Hepatocyte (in vitro differentiated cells): ENCODE data around the gene GCDH. TPM values are rescaled to one million over a fixed set of nuclear protein-coding genes. Genes with fewer than 3 reads are reported as not detected.

ENCODE experiments used
- DNase-seq: peaks from one replicate; pipeline ENCODE4 v3.0.0-alpha.2; 2016; ENCODE audit warnings: low spot score
- H2AFZ ChIP-seq: fragments of 200-600 bp; sonication (generic); 2 replicates; pipeline ENCODE4 v1.6.0; 2016; ENCODE audit warnings: antibody characterized with exemption, mild to moderate bottlenecking
- H3K27ac ChIP-seq: fragments of 200-600 bp; sonication (generic); 2 replicates; pipeline ENCODE4 v1.5.1; 2016; ENCODE audit warnings: mild to moderate bottlenecking
- H3K27me3 ChIP-seq: fragments of 200-600 bp; sonication (generic); 2 replicates; pipeline ENCODE4 v1.6.1; 2016
- H3K36me3 ChIP-seq: fragments of 200-600 bp; sonication (generic); replicated peaks from 2 replicates; pipeline ENCODE4 v1.5.1; 2016; ENCODE audit warnings: low read depth; ENCODE audit not compliant: insufficient read depth
- H3K4me1 ChIP-seq: fragments of 200-600 bp; sonication (generic); 2 replicates; pipeline ENCODE4 v1.5.1; 2016; ENCODE audit warnings: mild to moderate bottlenecking, moderate library complexity; ENCODE audit not compliant: insufficient read depth
- H3K4me2 ChIP-seq: fragments of 200-600 bp; sonication (generic); 2 replicates; pipeline ENCODE4 v1.6.0; 2016
- H3K4me3 ChIP-seq: fragments of 200-600 bp; sonication (generic); 2 replicates; pipeline ENCODE4 v1.5.1; 2016; ENCODE audit warnings: mild to moderate bottlenecking
- H3K79me2 ChIP-seq: fragments of 200-600 bp; sonication (generic); 2 replicates; pipeline ENCODE4 v1.6.0; 2017; ENCODE audit warnings: mild to moderate bottlenecking
- H3K9me2 ChIP-seq: fragments of 200-600 bp; sonication (generic); replicated peaks from 2 replicates; pipeline ENCODE4 v1.6.0; 2017; ENCODE audit warnings: mild to moderate bottlenecking; ENCODE audit not compliant: insufficient read depth
- H3K9me3 ChIP-seq: fragments of 200-600 bp; sonication (generic); 2 replicates; pipeline ENCODE4 v1.5.1; 2016; ENCODE audit warnings: low read depth, mild to moderate bottlenecking
- H4K20me1 ChIP-seq: fragments of 200-600 bp; sonication (generic); 2 replicates; pipeline ENCODE4 v1.6.0; 2016; ENCODE audit warnings: mild to moderate bottlenecking; ENCODE audit not compliant: insufficient read depth, poor library complexity, severe bottlenecking
- CTCF ChIP-seq: fragments of 200-600 bp; sonication (generic); IDR thresholded peaks from 2 replicates; pipeline ENCODE4 v1.5.1; 2016; ENCODE audit warnings: antibody characterized with exemption, mild to moderate bottlenecking; ENCODE audit not compliant: poor library complexity
- EZH2 ChIP-seq: fragments of 200-600 bp; sonication (generic); IDR thresholded peaks from 2 replicates; pipeline ENCODE4 v1.6.1; 2016; ENCODE audit warnings: antibody characterized with exemption, mild to moderate bottlenecking, borderline replicate concordance
- EZH2phosphoT487 ChIP-seq: fragments of 200-600 bp; sonication (generic); IDR thresholded peaks from one replicate; pipeline ENCODE4 v1.6.1; 2018; ENCODE audit warnings: antibody characterized with exemption, mild to moderate bottlenecking, low read depth, moderate library complexity; ENCODE audit not compliant: unreplicated experiment, severe bottlenecking
- WGBS: methylation state at CpG from one replicate; pipeline ENCODE4 v1.1.6; 2016; ENCODE audit warnings: low lambda C conversion rate; ENCODE audit errors: missing lambda C conversion rate; 5-methylcytosine and 5-hydroxymethylcytosine counted together
- polyA plus RNA-seq: library from polyadenylated mRNA; unstranded; fragments of >200 nt; fragmentation: Nextera tagmentation; extraction: Ambion mirVana; gene quantifications from 2 replicates; pipeline ENCODE4 v1.2.1, GENCODE V29; 2016
- total RNA-seq: library from RNA; depleted of rRNA; stranded (reverse); fragments of >200 nt; gene quantifications from 2 replicates; pipeline ENCODE4 v1.2.3, GENCODE V29; 2014

Gene GCDH
- total and polyA plus RNA-seq, 2 experiments from 2014 or later = 23.4 to 31.7 TPM

GRCh38 chr19:12939975-12940423 lies 49.0 kb downstream of the GCDH start:
- peak overlapping the region; percentile 90 for H3K4me2 ChIP-seq
- DNase-seq = no peak
- peak overlapping the region; percentile 56 for H3K4me3 ChIP-seq
- H3K36me3 ChIP-seq = no peaks in the 10 kb centered on the region
- no peak overlapping the region for H3K27ac ChIP-seq
- H3K9me2 ChIP-seq = no peaks in the 10 kb centered on the region
- peaks cover 39% of the 10 kb centered on the region for H4K20me1 ChIP-seq
- H2AFZ ChIP-seq = no peak overlapping the region
- 80% methylated on average over 10 of the region's 10 CpGs for WGBS
- no peaks in the 10 kb centered on the region for H3K9me3 ChIP-seq
- peaks cover 43% of the 10 kb centered on the region for H3K4me1 ChIP-seq
- TF ChIP-seq EZH2phosphoT487 (no peak), EZH2 (no peak), CTCF (no peak)
- H3K27me3 ChIP-seq = no peaks in the 10 kb centered on the region
- peaks cover 48% of the 10 kb centered on the region for H3K79me2 ChIP-seq

- DNase-seq = no peak
- H3K9me2 ChIP-seq = no peaks in the 10 kb centered on the region
- H3K27me3 ChIP-seq = no peaks in the 10 kb centered on the region
- peak overlapping the region; percentile 90 for H3K4me2 ChIP-seq
- WGBS = 87% methylated on average over 2 of the region's 2 CpGs
- no peaks in the 10 kb centered on the region for H3K9me3 ChIP-seq
- H3K4me3 ChIP-seq = no peak overlapping the region
- H4K20me1 ChIP-seq = peaks cover 39% of the 10 kb centered on the region
- H2AFZ ChIP-seq = no peak overlapping the region
- TF ChIP-seq CTCF = no peak
- H3K79me2 ChIP-seq = peaks cover 48% of the 10 kb centered on the region
- peaks cover 43% of the 10 kb centered on the region for H3K4me1 ChIP-seq
- H3K27ac ChIP-seq = peak overlapping the region; percentile 10
- no peaks in the 10 kb centered on the region for H3K36me3 ChIP-seq
Measured at GRCh38 chr19:12940897-12941296, 49.9 kb downstream of the GCDH start.

- H3K4me2 ChIP-seq = peak overlapping the region; percentile 21
- TF ChIP-seq EZH2phosphoT487 = no peak
- TF ChIP-seq CTCF = no peak
- no peak for TF ChIP-seq EZH2
- H3K27me3 ChIP-seq = no peaks in the 10 kb centered on the region
- peaks cover 48% of the 10 kb centered on the region for H3K4me1 ChIP-seq
- peak overlapping the region; percentile 88 for H3K27ac ChIP-seq
- H4K20me1 ChIP-seq = peaks cover 39% of the 10 kb centered on the region
- no peaks in the 10 kb centered on the region for H3K9me3 ChIP-seq
- H3K9me2 ChIP-seq = no peaks in the 10 kb centered on the region
- DNase-seq = no peak
- no peak overlapping the region for H3K4me3 ChIP-seq
- no peaks in the 10 kb centered on the region for H3K36me3 ChIP-seq
- peaks cover 70% of the 10 kb centered on the region for H3K79me2 ChIP-seq
- 95% methylated on average over 15 of the region's 18 CpGs for WGBS
- H2AFZ ChIP-seq = no peak overlapping the region
Measured at GRCh38 chr19:12943437-12944044, 52.6 kb downstream of the GCDH start.
